Ammon's horn (tissue), 1 donor: Measurements from ENCODE around the gene NDOR1.
"Not testable (repeated sequence)": the region's sequence is repeated elsewhere in the genome, so short reads cannot be mapped to it uniquely, and the experiment has no call there.

Source experiments
- DNase-seq: peaks from one replicate; pipeline ENCODE4 v3.0.0-alpha.2; 2016; ENCODE audit warnings: low spot score

Gene NDOR1

GRCh38 chr9:137231372-137232039 is 26.0 kb downstream of the NDOR1 start:
- DNase-seq, result no peak

GRCh38 chr9:137232101-137232500 is 26.6 kb downstream of the NDOR1 start:
- no peak for DNase-seq

GRCh38 chr9:137232510-137232909 is 27.0 kb downstream of the NDOR1 start:
- no peak for DNase-seq

GRCh38 chr9:137233143-137233980 is 27.9 kb downstream of the NDOR1 start:
- no peak for DNase-seq

- no peak for DNase-seq
These were observed 28.7 kb downstream of the NDOR1 start for GRCh38 chr9:137234055-137234697.

- DNase-seq, result no peak
These were observed 29.4 kb downstream of the NDOR1 start for GRCh38 chr9:137234758-137235423.

- DNase-seq, result no peak
These were observed 30.1 kb downstream of the NDOR1 start for GRCh38 chr9:137235424-137236237.

GRCh38 chr9:137236238-137236935 is 30.9 kb downstream of the NDOR1 start:
- peak; percentile 83 for DNase-seq

GRCh38 chr9:137236936-137237421 is 31.5 kb downstream of the NDOR1 start:
- no peak for DNase-seq

GRCh38 chr9:137237759-137238726 is 32.5 kb downstream of the NDOR1 start:
- peak; percentile 89 for DNase-seq

GRCh38 chr9:137239541-137240200 is 34.2 kb downstream of the NDOR1 start:
- not testable (repeated sequence) for DNase-seq

GRCh38 chr9:137240318-137240840 is 34.9 kb downstream of the NDOR1 start:
- peak; percentile 86 for DNase-seq

- peak; percentile 100 for DNase-seq
These were observed 35.5 kb downstream of the NDOR1 start, which contains the start of gene TUBB4B for GRCh38 chr9:137240841-137241489. Gene TUBB4B, plus strand, starts transcription at chr9:137241287. Its CDS starts 74 bp downstream, at chr9:137241361.

- no peak for DNase-seq
These were observed 36.2 kb downstream of the NDOR1 start for GRCh38 chr9:137241490-137242268.

GRCh38 chr9:137242269-137243203 is 37.0 kb downstream of the NDOR1 start:
- DNase-seq, result no peak

GRCh38 chr9:137243266-137243625 is 37.7 kb downstream of the NDOR1 start:
- not testable (repeated sequence) for DNase-seq
